Motor neuron (in vitro differentiated cells): ENCODE measurements around the gene OBSCN. TPM values are rescaled to one million over a fixed set of nuclear protein-coding genes. Genes with fewer than 3 reads are reported as not detected.
A peak's percentile ranks its signal among the peaks of the same experiment; 100 is the strongest.
"Not testable (repeated sequence)": the region's sequence is repeated elsewhere in the genome, so short reads cannot be mapped to it uniquely, and the experiment has no call there.

Source experiments
- ATAC-seq, 8 experiments: fragments of 200-7000 bp; cut with Tn5 transposase; replicated peaks in 6 of 8; 2 replicates each; pipeline ENCODE4 v1.8.0; 2021; ENCODE audit warnings: mild to moderate bottlenecking in 8 of 8, moderate library complexity in 8 of 8
- H3K27ac ChIP-seq, 2 donors: fragments of 250-450 bp; sonication (Bioruptor Pico); 2 replicates each; pipeline ENCODE4 v1.9.0; 2021; ENCODE audit warnings: antibody characterized with exemption in 2 of 2, mild to moderate bottlenecking in 2 of 2, moderate library complexity in 1 of 2
- H3K4me1 ChIP-seq, 2 donors: fragments of 250-450 bp; sonication (Bioruptor Pico); replicated peaks in 1 of 2; 2 replicates each; pipeline ENCODE4 v1.6.1; 2021; ENCODE audit warnings: antibody characterized with exemption in 2 of 2, mild to moderate bottlenecking in 2 of 2, moderate library complexity in 1 of 2
- H3K4me3 ChIP-seq, 5 donors: fragments of 250-450 bp; sonication (Bioruptor Pico); 2 replicates each; pipeline ENCODE4 v1.9.0; 2021; ENCODE audit warnings: antibody characterized with exemption in 5 of 5, mild to moderate bottlenecking in 5 of 5, moderate library complexity in 4 of 5
- WGBS, 10 experiments: fragments of 450-650 bp; shearing (Covaris generic); methylation state at CpG; one replicate each; pipeline ENCODE4 v1.0.0; 2022; 5-methylcytosine and 5-hydroxymethylcytosine counted together
- in situ Hi-C, 9 experiments: fragments of 400-800 bp; cut with MboI; loops; one replicate each; pipeline ENCODE4 v1.15.0; 2021; ENCODE audit warnings: low sequenced_read_pairs in 9 of 9, low pct_unique_long_range_greater_than_20kb in 2 of 9; ENCODE audit not compliant: unreplicated experiment in 9 of 9
- total RNA-seq, 8 experiments: library from RNA; unstranded; fragments of 300-600 nt; gene quantifications; 2 replicates each; pipeline versions ENCODE4 v1.2.3 to v1.2.4, GENCODE V29; 2022

OBSCN gene
- total RNA-seq, 8 experiments from 2014 or later: 2.7 to 38.5 (median 16.2) TPM

- no peak overlapping the region for H3K4me3 ChIP-seq
- H3K27ac ChIP-seq: no peak overlapping the region
- in situ Hi-C loops: no loop called here
- peak in 1 of 8 experiments; percentile 33 for ATAC-seq
- 17 to 100% (median 65%) methylated on average over 1 to 3 of the region's 3 CpGs; no CpG with 5 or more reads in 4 of the 10 experiments for WGBS, 10 experiments
- H3K4me1 ChIP-seq: no peaks in the 10 kb centered on the region
These were observed 52.1 kb downstream of the OBSCN start for GRCh38 chr1:228259951-228260350.

GRCh38 chr1:228261706-228262105, 53.9 kb downstream of the OBSCN start:
- no peak for ATAC-seq
- no peaks in the 10 kb centered on the region for H3K4me1 ChIP-seq
- no peak overlapping the region for H3K4me3 ChIP-seq
- in situ Hi-C loops: no loop called here
- 0 to 100% (median 31%) methylated on average over 1 of the region's 1 CpG; no CpG with 5 or more reads in 2 of the 10 experiments for WGBS, 10 experiments
- H3K27ac ChIP-seq: no peak overlapping the region

- no peaks in the 10 kb centered on the region for H3K4me1 ChIP-seq
- in situ Hi-C loops: no loop called here
- ATAC-seq: no peak
- no peak overlapping the region for H3K4me3 ChIP-seq
- no peak overlapping the region for H3K27ac ChIP-seq
- 93 to 100% (median 100%) methylated on average over 1 of the region's 1 CpG; no CpG with 5 or more reads in 6 of the 10 experiments for WGBS, 10 experiments
These were observed 54.6 kb downstream of the OBSCN start for GRCh38 chr1:228262475-228262874.

- no peak overlapping the region for H3K4me3 ChIP-seq
- H3K4me1 ChIP-seq: no peaks in the 10 kb centered on the region
- ATAC-seq: no peak
- in situ Hi-C loops: no loop called here
- 55 to 100% (median 98%) methylated on average over 1 to 8 of the region's 10 CpGs; no CpG with 5 or more reads in 5 of the 10 experiments for WGBS, 10 experiments
- no peak overlapping the region for H3K27ac ChIP-seq
These were observed 55.8 kb downstream of the OBSCN start for GRCh38 chr1:228263636-228264035.

GRCh38 chr1:228264090-228264829, 56.4 kb downstream of the OBSCN start:
- no peak overlapping the region for H3K27ac ChIP-seq
- H3K4me3 ChIP-seq: no peak overlapping the region
- 29 to 98% (median 82%) methylated on average over 2 to 15 of the region's 24 CpGs; no CpG with 5 or more reads in 4 of the 10 experiments for WGBS, 10 experiments
- no peak for ATAC-seq
- in situ Hi-C loops: no loop called here
- H3K4me1 ChIP-seq: no peaks in the 10 kb centered on the region

GRCh38 chr1:228265167-228265566, 57.3 kb downstream of the OBSCN start:
- Histone ChIP-seq H3K27ac (no peak overlapping the region), H3K4me1 (no peaks in the 10 kb centered on the region), H3K4me3 (no peak overlapping the region)
- ATAC-seq: peak in 3 of 8 experiments; percentile 39 to 74 (median 71)
- in situ Hi-C loops: no loop called here

GRCh38 chr1:228267962-228268880, 60.4 kb downstream of the OBSCN start:
- Histone ChIP-seq H3K4me1 (no peaks in the 10 kb centered on the region), H3K27ac (no peak overlapping the region), H3K4me3 (no peak overlapping the region)
- in situ Hi-C loops: no loop called here
- WGBS, 10 experiments: 50 to 100% (median 74%) methylated on average over 1 to 20 of the region's 22 CpGs; no CpG with 5 or more reads in 2 of the 10 experiments
- peak in 2 of 8 experiments; percentile 55 to 63 for ATAC-seq

- in situ Hi-C loops: no loop called here
- Histone ChIP-seq H3K4me1 (no peaks in the 10 kb centered on the region), H3K4me3 (no peak overlapping the region), H3K27ac (no peak overlapping the region)
- ATAC-seq: no peak
- WGBS, 10 experiments: 72 to 100% (median 92%) methylated on average over 1 to 8 of the region's 8 CpGs; no CpG with 5 or more reads in 4 of the 10 experiments
These were observed 61.0 kb downstream of the OBSCN start for GRCh38 chr1:228268881-228269265.

- H3K27ac ChIP-seq, ATAC-seq, in situ Hi-C loops, H3K4me3 ChIP-seq, H3K4me1 ChIP-seq: not testable (repeated sequence)
- whole genome bisulfite sequencing, 10 experiments: 80 to 100% (median 93%) methylated on average over 1 to 5 of the region's 17 CpGs; no CpG with 5 or more reads in 5 of the 10 experiments
These were observed 61.6 kb downstream of the OBSCN start for GRCh38 chr1:228269431-228269830.

- ATAC-seq: no peak
- no peak overlapping the region for H3K27ac ChIP-seq
- H3K4me3 ChIP-seq: no peak overlapping the region
- peaks cover 0 to 3% of the 10 kb centered on the region in 2 donors for H3K4me1 ChIP-seq
- WGBS, 10 experiments: 71 to 100% (median 94%) methylated on average over 1 of the region's 1 CpG; no CpG with 5 or more reads in 6 of the 10 experiments
- in situ Hi-C loops: no loop called here
These were observed 62.2 kb downstream of the OBSCN start for GRCh38 chr1:228270032-228270431.

GRCh38 chr1:228271701-228272251, 63.9 kb downstream of the OBSCN start:
- Histone ChIP-seq H3K4me3 (no peak overlapping the region), H3K4me1 (peaks cover 5 to 17% of the 10 kb centered on the region in 2 donors), H3K27ac (no peak overlapping the region)
- in situ Hi-C loops: no loop called here
- ATAC-seq: no peak
- whole genome bisulfite sequencing, 10 experiments: 93 to 100% (median 100%) methylated on average over 2 to 10 of the region's 19 CpGs; no CpG with 5 or more reads in 5 of the 10 experiments

- in situ Hi-C loops: no loop called here
- 65% methylated on average over 4 of the region's 7 CpGs; no CpG with 5 or more reads in 9 of the 10 experiments for WGBS, 10 experiments
- no peak for ATAC-seq
- Histone ChIP-seq H3K4me3 (no peak overlapping the region), H3K27ac (no peak overlapping the region), H3K4me1 (peaks cover 5 to 17% of the 10 kb centered on the region in 2 donors)
These were observed 64.5 kb downstream of the OBSCN start for GRCh38 chr1:228272331-228272791.
